Thyroid gland (tissue), 4 donors: Measurements from ENCODE around the gene DPPA4. TPM values are rescaled to one million over a fixed set of nuclear protein-coding genes. Genes with fewer than 3 reads are reported as not detected.

ENCODE experiments used
- DNase-seq, 2 donors: peaks; one replicate each; pipeline ENCODE4 v3.0.0-alpha.2; 2019
- H3K27ac ChIP-seq, 3 donors: fragments of 200-600 bp; sonication (generic); 1 replicate in 2 of 3; 2 replicates in 1 of 3; pipeline ENCODE4 v1.5.1; 2016 to 2019; ENCODE audit warnings: mild to moderate bottlenecking in 1 of 3, moderate library complexity in 1 of 3
- H3K27me3 ChIP-seq: fragments of 200-600 bp; sonication (generic); one replicate; pipeline ENCODE4 v1.5.1; 2019
- H3K36me3 ChIP-seq, 2 donors: fragments of 200-600 bp; sonication (generic); one replicate each; pipeline ENCODE4 v1.5.1; 2016 to 2019
- H3K4me1 ChIP-seq, 2 donors: fragments of 200-600 bp; sonication (generic); one replicate each; pipeline ENCODE4 v1.5.1; 2017 to 2019
- H3K4me3 ChIP-seq, 3 donors: fragments of 200-600 bp; sonication (generic); replicated peaks in 1 of 3; 1 replicate in 2 of 3; 2 replicates in 1 of 3; pipeline ENCODE4 v1.5.1; 2016; ENCODE audit warnings: mild to moderate bottlenecking in 1 of 3
- H3K9me3 ChIP-seq: fragments of 200-600 bp; sonication (generic); one replicate; pipeline ENCODE4 v1.5.1; 2017
- POLR2A ChIP-seq, 2 donors: fragments of 450-650 bp; IDR thresholded peaks; one replicate each; pipeline ENCODE4 v1.6.1; 2017; ENCODE audit warnings: antibody characterized with exemption in 2 of 2, mild to moderate bottlenecking in 2 of 2, moderate library complexity in 1 of 2
- WGBS, 2 donors: methylation state at CpG; one replicate each; pipeline ENCODE4 v1.1.5; 2017; 5-methylcytosine and 5-hydroxymethylcytosine counted together
- intact Hi-C: fragments of 100-400 bp; cut with DNase I; formaldehyde crosslinking; loops from one replicate; pipeline ENCODE4 v1.15.1; 2023
- total RNA-seq, 4 donors: library from RNA; depleted of rRNA; stranded (reverse); fragments of >200 nt; gene quantifications; one replicate each; pipeline ENCODE4 v1.2.3, GENCODE V29; 2016
- TF ChIP-seq, protein P1 (sequence below), 6 experiments: fragments of 200-600 bp in 3 of 6; fragments of 450-650 bp in 3 of 6; sonication (generic) in 3 of 6; IDR thresholded peaks; one replicate each; pipeline ENCODE4 v1.5.1; 2016 to 2019; ENCODE audit warnings: antibody characterized with exemption in 6 of 6, mild to moderate bottlenecking in 2 of 6, inconsistent platforms in 1 of 6, moderate library complexity in 1 of 6

Gene DPPA4
- total RNA-seq, 4 donors from 2014 or later, result not detected

DNA sequence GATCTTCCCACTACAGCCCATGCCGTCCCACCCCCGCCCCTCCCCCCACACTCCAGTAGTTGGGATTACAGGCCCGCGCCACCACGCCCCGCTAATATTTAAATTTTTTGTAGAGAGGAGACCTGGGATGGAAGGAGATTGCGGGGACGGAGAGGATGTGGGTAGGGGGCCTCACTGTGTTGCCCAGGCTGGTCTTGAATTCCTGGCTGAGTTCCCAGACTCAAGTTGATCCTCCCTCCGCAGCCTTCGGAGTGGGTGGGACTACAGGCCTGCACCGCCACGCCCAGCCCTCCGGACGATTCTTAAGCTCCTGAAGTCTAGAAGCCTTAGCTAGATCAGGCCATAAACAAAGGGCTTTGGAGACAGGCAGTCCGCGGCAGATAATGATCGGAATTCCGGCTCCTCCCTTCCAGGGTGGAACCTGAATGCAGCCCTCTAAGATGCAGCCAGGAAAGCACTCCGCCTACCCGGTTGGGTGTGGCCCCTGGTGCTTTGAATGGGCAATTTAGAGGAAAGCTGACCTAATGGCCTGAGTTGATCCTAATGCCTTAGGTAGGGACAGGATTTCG, 21.1 kb downstream of the DPPA4 start, which contains the start of gene DPPA2:
TSS of gene DPPA2 (minus strand) at position 356 of the 569 bp plus-strand sequence. CDS start 1,975 bp downstream, outside the sequence.
- intact Hi-C loops, result no loop called here
- Histone ChIP-seq H3K9me3 (no peaks in the 10 kb centered on the region), H3K4me3 (no peak within 1 kb of the TSS), H3K4me1 (no peaks in the 10 kb centered on the region), H3K36me3 (no peaks in the 10 kb centered on the region), H3K27ac (no peak within 1 kb of the TSS), H3K27me3 (no peaks in the 10 kb centered on the region)
- TF ChIP-seq, protein P1, sequence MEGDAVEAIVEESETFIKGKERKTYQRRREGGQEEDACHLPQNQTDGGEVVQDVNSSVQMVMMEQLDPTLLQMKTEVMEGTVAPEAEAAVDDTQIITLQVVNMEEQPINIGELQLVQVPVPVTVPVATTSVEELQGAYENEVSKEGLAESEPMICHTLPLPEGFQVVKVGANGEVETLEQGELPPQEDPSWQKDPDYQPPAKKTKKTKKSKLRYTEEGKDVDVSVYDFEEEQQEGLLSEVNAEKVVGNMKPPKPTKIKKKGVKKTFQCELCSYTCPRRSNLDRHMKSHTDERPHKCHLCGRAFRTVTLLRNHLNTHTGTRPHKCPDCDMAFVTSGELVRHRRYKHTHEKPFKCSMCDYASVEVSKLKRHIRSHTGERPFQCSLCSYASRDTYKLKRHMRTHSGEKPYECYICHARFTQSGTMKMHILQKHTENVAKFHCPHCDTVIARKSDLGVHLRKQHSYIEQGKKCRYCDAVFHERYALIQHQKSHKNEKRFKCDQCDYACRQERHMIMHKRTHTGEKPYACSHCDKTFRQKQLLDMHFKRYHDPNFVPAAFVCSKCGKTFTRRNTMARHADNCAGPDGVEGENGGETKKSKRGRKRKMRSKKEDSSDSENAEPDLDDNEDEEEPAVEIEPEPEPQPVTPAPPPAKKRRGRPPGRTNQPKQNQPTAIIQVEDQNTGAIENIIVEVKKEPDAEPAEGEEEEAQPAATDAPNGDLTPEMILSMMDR (IDR thresholded peaks at IDR 0.05), result no peak
- TF ChIP-seq POLR2A (IDR thresholded peaks at IDR 0.05), result no peak
- DNase-seq, result no peak
- 88 to 98% methylated on average over 11 to 21 of the region's 21 CpGs for whole genome bisulfite sequencing, 2 donors

DNA sequence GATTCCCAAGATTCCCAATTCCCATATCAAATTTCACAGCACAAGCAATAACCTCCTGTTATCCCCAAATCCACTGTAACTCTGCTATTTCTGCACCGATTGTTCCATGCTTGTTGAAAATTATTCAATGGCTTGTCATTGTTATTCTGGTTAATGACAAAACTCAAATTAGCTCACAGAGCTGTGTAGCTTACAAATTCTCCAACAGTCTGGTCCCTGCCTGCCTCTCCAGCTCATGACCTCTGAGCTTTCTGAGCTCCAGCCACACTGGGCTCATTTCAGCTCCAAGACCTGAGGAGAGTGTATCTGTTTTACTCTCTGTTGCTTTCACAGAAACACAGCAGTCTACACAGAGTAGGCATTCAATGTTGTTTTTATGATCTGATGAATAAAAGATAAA, 24.3 kb downstream of the DPPA4 start:
- 71% methylated on average over 1 of the region's 1 CpG for WGBS, 2 donors

DNA sequence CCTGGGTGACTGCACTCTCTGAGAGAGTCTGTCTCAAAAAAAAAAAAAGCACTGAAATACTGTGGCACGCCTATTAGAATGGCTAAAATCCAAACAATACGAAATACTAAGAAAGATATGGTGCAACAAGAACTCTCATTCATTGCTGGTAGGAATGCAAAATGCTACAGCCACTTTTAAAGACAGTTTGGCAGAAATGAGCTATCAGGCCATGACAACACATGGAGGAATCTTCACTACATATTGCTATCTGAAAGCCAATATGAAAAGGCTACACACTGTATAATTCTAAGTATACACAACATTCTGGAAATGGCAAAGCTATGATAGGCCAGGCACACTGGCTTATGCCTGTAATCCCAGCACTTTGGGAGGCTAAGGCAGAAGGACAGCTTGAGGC, 39.9 kb downstream of the DPPA4 start:
- intact Hi-C loops, result no loop called here
- DNase-seq, result no peak
- 83 to 88% methylated on average over 2 of the region's 2 CpGs for WGBS, 2 donors
- H3K4me1 ChIP-seq, result no peaks in the 10 kb centered on the region
- H3K4me3 ChIP-seq, result no peak overlapping the region
- TF ChIP-seq POLR2A (IDR thresholded peaks at IDR 0.05), result no peak
- TF ChIP-seq, protein P1 (IDR thresholded peaks at IDR 0.05), result no peak
- H3K9me3 ChIP-seq, result no peaks in the 10 kb centered on the region
- H3K36me3 ChIP-seq, result no peaks in the 10 kb centered on the region
- H3K27me3 ChIP-seq, result no peaks in the 10 kb centered on the region
- no peak overlapping the region for H3K27ac ChIP-seq

More for the DNA sequence above, 24.3 kb downstream of the DPPA4 start:
- Histone ChIP-seq H3K9me3 (no peaks in the 10 kb centered on the region), H3K36me3 (no peaks in the 10 kb centered on the region), H3K4me3 (no peak overlapping the region), H3K27ac (no peak overlapping the region), H3K27me3 (no peaks in the 10 kb centered on the region), H3K4me1 (no peaks in the 10 kb centered on the region)
- TF ChIP-seq, protein P1 (IDR thresholded peaks at IDR 0.05), result no peak
- no peak for TF ChIP-seq POLR2A (IDR thresholded peaks at IDR 0.05)
- no peak for DNase-seq
- intact Hi-C loops, result no loop called here

DNA sequence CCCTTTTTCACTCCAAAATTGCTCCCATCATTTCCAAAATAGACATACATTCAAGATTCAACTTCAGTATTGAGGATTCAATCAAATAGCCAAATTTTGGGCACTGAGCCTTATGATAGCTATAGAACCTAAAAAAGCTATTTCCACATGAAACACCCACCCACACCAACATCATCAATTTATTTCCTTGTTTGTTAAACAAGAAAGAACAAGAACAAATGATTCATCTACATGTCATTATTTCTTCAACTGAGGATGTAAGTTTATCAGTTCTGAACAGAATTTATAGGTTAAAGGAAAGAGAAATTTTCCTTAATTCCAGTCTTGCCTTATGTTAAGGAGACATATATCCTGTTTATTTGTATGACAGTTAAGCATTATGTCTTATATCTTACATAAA, 53.3 kb downstream of the DPPA4 start:
- intact Hi-C loops, result no loop called here
- H3K27ac ChIP-seq, result no peak overlapping the region
- no peak for DNase-seq
- no peaks in the 10 kb centered on the region for H3K4me1 ChIP-seq
- no peaks in the 10 kb centered on the region for H3K9me3 ChIP-seq
- no peaks in the 10 kb centered on the region for H3K36me3 ChIP-seq
- TF ChIP-seq, protein P1 (IDR thresholded peaks at IDR 0.05), result no peak
- no peak for TF ChIP-seq POLR2A (IDR thresholded peaks at IDR 0.05)
- H3K4me3 ChIP-seq, result no peak overlapping the region
- no peaks in the 10 kb centered on the region for H3K27me3 ChIP-seq

DNA sequence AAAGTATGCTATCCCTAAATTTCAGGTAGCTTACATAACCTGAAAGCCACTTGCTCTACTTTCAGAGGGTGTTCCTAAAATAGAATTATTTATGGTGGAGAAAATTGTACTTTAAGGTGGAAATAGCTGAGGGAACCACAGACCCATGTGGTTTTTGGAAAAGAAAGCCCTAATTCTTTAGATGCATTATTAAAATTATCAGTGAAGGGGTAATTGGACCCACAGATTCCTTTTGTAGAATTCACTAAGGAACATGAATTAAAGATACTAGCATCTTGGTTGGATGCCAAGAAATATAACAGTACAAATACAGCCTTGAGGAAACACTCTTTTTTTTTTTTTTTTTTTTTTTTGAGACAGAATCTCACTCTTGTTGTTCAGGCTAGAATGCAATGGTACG, 58.8 kb downstream of the DPPA4 start:
- no peaks in the 10 kb centered on the region for H3K36me3 ChIP-seq
- H3K9me3 ChIP-seq, result no peaks in the 10 kb centered on the region
- TF ChIP-seq, protein P1 (IDR thresholded peaks at IDR 0.05), result no peak
- no peak for TF ChIP-seq POLR2A (IDR thresholded peaks at IDR 0.05)
- no peak for DNase-seq
- H3K4me1 ChIP-seq, result no peaks in the 10 kb centered on the region
- H3K4me3 ChIP-seq, result no peak overlapping the region
- 72 to 84% methylated on average over 1 of the region's 1 CpG for WGBS, 2 donors
- H3K27me3 ChIP-seq, result no peaks in the 10 kb centered on the region
- intact Hi-C loops, result no loop called here
- no peak overlapping the region for H3K27ac ChIP-seq
